Ishikawa (cell line): Measurements from ENCODE around the gene PAPPA.

ENCODE experiments used
- CREB1 ChIP-seq: IDR thresholded peaks from 2 replicates; pipeline ENCODE4 v1.6.1; 2012; ENCODE audit warnings: low read depth
- EP300 ChIP-seq: IDR thresholded peaks from 2 replicates; pipeline ENCODE4 v1.6.1; 2012; ENCODE audit warnings: borderline replicate concordance
- NFIC ChIP-seq: IDR thresholded peaks from 2 replicates; pipeline ENCODE4 v1.6.1; 2012
- RAD21 ChIP-seq: IDR thresholded peaks from 2 replicates; pipeline ENCODE4 v1.6.1; 2012; ENCODE audit warnings: low read depth

GRCh38 chr9:116151199-116151598 lies 2.4 kb upstream of the PAPPA start:
- TF ChIP-seq EP300: no peak
- TF ChIP-seq CREB1: no peak
- no peak for TF ChIP-seq RAD21
- no peak for TF ChIP-seq NFIC
